Activated naive CD8-positive, alpha-beta T cell treated with anti-CD3 and anti-CD28 coated beads for 36 hours (primary cell): ENCODE results near the gene PRELID1. TPM values are rescaled to one million over a fixed set of nuclear protein-coding genes. Genes with fewer than 3 reads are reported as not detected.
A peak's percentile ranks its signal among the peaks of the same experiment; 100 is the strongest.

Source experiments
- DNase-seq: peaks from one replicate; pipeline ENCODE4 v3.0.0; 2021
- H3K27ac Mint-ChIP-seq: one replicate; pipeline ENCODE4 v1.8.0; 2022; ENCODE audit warnings: mild to moderate bottlenecking, moderate library complexity, mixed read lengths
- H3K27me3 Mint-ChIP-seq: one replicate; pipeline ENCODE4 v1.8.0; 2022; ENCODE audit warnings: mild to moderate bottlenecking, mixed read lengths
- H3K36me3 Mint-ChIP-seq: one replicate; pipeline ENCODE4 v1.8.0; 2021; ENCODE audit warnings: mild to moderate bottlenecking, mixed read lengths
- H3K4me1 Mint-ChIP-seq: one replicate; pipeline ENCODE4 v1.8.0; 2021; ENCODE audit warnings: mixed read lengths
- H3K4me3 Mint-ChIP-seq: one replicate; pipeline ENCODE4 v1.8.0; 2022; ENCODE audit warnings: mild to moderate bottlenecking, moderate library complexity, mixed read lengths
- H3K9me3 Mint-ChIP-seq: one replicate; pipeline ENCODE4 v1.8.0; 2022; ENCODE audit warnings: mixed read lengths
- total RNA-seq, 2 experiments: library from RNA; stranded (reverse); gene quantifications; one replicate each; pipeline ENCODE4 v1.2.3, GENCODE V29; 2021

Gene PRELID1
- total RNA-seq, 2 experiments from 2014 or later = 311 to 315 TPM

DNA sequence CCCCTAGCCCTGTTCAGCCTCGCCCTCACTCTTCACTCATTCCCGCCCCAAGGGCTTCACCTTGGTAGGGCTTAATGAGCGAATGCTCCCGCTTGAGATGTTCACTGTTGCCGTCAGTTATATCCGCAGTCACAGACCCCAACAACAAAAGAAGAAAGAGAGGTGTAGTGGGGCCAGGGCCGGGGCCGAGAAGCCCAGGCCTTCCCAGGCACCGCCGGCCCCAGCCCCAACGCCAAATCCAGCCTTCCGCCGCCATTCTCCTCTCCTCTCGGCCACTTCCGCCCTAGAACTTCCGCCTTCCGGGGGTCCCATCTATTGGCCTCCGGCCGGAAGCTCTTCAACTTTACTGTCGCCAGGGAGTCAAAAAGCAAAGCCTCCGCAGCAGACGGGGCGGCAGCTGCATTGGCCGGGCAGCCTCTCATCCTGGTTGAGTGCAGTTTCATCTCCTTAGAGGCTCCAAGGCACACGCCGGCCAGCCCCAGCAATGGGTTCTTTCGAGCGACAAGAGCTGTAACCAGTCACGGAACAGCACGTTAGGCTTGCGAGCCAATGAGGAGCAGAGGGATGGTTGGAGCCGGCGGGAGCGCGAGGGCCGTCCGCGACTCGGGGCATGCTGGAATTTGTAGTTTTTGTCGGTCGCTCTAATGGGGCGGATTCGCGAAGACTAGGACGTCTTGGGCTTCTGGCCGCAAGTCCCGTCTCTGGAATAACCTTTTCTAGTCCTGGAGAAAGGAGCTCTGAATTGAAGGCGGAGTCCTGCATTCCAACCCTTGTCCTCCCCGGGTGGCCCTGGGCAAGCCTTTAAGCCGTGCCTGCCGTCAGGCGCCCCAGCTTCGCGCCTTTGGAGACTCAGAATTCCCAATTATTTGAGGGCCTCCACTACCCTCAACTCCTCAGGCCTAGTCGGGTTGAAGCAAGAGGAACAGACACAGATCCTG lies 48.1 kb downstream of the PRELID1 start, which contains the start of gene LMAN2:
TSS of gene LMAN2 (minus strand) at position 277 of the 938 bp plus-strand sequence. CDS start at position 256, 21 bp downstream.
- Mint-ChIP-seq H3K27ac (peak within 1 kb of the TSS; percentile 100), H3K27me3 (no peaks in the 10 kb centered on the region), H3K36me3 (peaks cover 14% of the 10 kb centered on the region), H3K9me3 (peaks cover 10% of the 10 kb centered on the region), H3K4me3 (peak within 1 kb of the TSS; percentile 97), H3K4me1 (peaks cover 48% of the 10 kb centered on the region)
- peak; percentile 93 for DNase-seq

GRCh38 chr5:177353093-177353492 lies 49.5 kb downstream of the PRELID1 start:
- no peak overlapping the region for H3K4me3 Mint-ChIP-seq
- H3K27me3 Mint-ChIP-seq = no peaks in the 10 kb centered on the region
- H3K27ac Mint-ChIP-seq = no peak overlapping the region
- peaks cover 14% of the 10 kb centered on the region for H3K36me3 Mint-ChIP-seq
- H3K4me1 Mint-ChIP-seq = peaks cover 47% of the 10 kb centered on the region
- H3K9me3 Mint-ChIP-seq = peaks cover 10% of the 10 kb centered on the region
- no peak for DNase-seq

- Mint-ChIP-seq H3K27me3 (no peaks in the 10 kb centered on the region), H3K27ac (no peak overlapping the region)
These were observed 50.7 kb downstream of the PRELID1 start for GRCh38 chr5:177354256-177354655.

GRCh38 chr5:177354711-177355110 lies 51.1 kb downstream of the PRELID1 start:
- DNase-seq = no peak
- no peak overlapping the region for H3K4me3 Mint-ChIP-seq
- peaks cover 55% of the 10 kb centered on the region for H3K4me1 Mint-ChIP-seq
- no peak overlapping the region for H3K27ac Mint-ChIP-seq
- H3K9me3 Mint-ChIP-seq = peaks cover 10% of the 10 kb centered on the region
- H3K36me3 Mint-ChIP-seq = peaks cover 12% of the 10 kb centered on the region
- H3K27me3 Mint-ChIP-seq = no peaks in the 10 kb centered on the region

More at GRCh38 chr5:177354256-177354655, 50.7 kb downstream of the PRELID1 start:
- H3K4me3 Mint-ChIP-seq = no peak overlapping the region
- peaks cover 53% of the 10 kb centered on the region for H3K4me1 Mint-ChIP-seq
- H3K9me3 Mint-ChIP-seq = peaks cover 10% of the 10 kb centered on the region
- no peak for DNase-seq
- peaks cover 14% of the 10 kb centered on the region for H3K36me3 Mint-ChIP-seq

GRCh38 chr5:177355162-177355867 lies 51.7 kb downstream of the PRELID1 start:
- peaks cover 10% of the 10 kb centered on the region for H3K9me3 Mint-ChIP-seq
- no peak overlapping the region for H3K4me3 Mint-ChIP-seq
- no peaks in the 10 kb centered on the region for H3K27me3 Mint-ChIP-seq
- H3K27ac Mint-ChIP-seq = no peak overlapping the region
- DNase-seq = no peak
- peaks cover 12% of the 10 kb centered on the region for H3K36me3 Mint-ChIP-seq
- H3K4me1 Mint-ChIP-seq = peaks cover 56% of the 10 kb centered on the region

- DNase-seq = no peak
- Mint-ChIP-seq H3K4me3 (no peak overlapping the region), H3K9me3 (peaks cover 10% of the 10 kb centered on the region), H3K27ac (no peak overlapping the region), H3K4me1 (peaks cover 54% of the 10 kb centered on the region), H3K36me3 (peaks cover 12% of the 10 kb centered on the region), H3K27me3 (no peaks in the 10 kb centered on the region)
These were observed 52.2 kb downstream of the PRELID1 start for GRCh38 chr5:177355868-177356168.

Other genes with a start within 250 kb of the PRELID1 start
- 1 to 10 TPM; 1.4 to 1.5 TPM for gene FGFR4, start 216.9 kb upstream of the PRELID1 start, total RNA-seq
- 10 to 100 TPM; 64.0 to 66.4 TPM for gene NSD1, start 170.0 kb upstream of the PRELID1 start, total RNA-seq
- 10 to 100 TPM; 26.8 to 29.9 TPM for gene RAB24, start 80 bp upstream of the PRELID1 start, total RNA-seq
- gene MXD3, start 8.1 kb downstream of the PRELID1 start, total RNA-seq = 10 to 100 TPM; 14.7 to 17.3 TPM
- 10 to 100 TPM; 91.5 to 92.1 TPM for gene LMAN2, start 47.9 kb downstream of the PRELID1 start, total RNA-seq
- gene RGS14, start 54.1 kb downstream of the PRELID1 start, total RNA-seq = 10 to 100 TPM; 38.9 to 41.2 TPM
- not detected for gene SLC34A1, start 80.6 kb downstream of the PRELID1 start, total RNA-seq
- gene PFN3, start 96.9 kb downstream of the PRELID1 start, total RNA-seq = not detected
- gene F12, start 105.8 kb downstream of the PRELID1 start, total RNA-seq = 1 to 10 TPM; 5.6 TPM
- 100 to 1,000 TPM; 113 to 115 TPM for gene GRK6, start 122.9 kb downstream of the PRELID1 start, total RNA-seq
- gene PRR7, start 143.0 kb downstream of the PRELID1 start, total RNA-seq = 10 to 100 TPM; 21.5 to 21.8 TPM
- gene DBN1, start 169.8 kb downstream of the PRELID1 start, total RNA-seq = 100 to 1,000 TPM; 100 to 106 TPM
- gene PDLIM7, start 193.8 kb downstream of the PRELID1 start, total RNA-seq = 10 to 100 TPM; 38.5 to 41.9 TPM
- 1 to 10 TPM; 8.2 to 8.6 TPM for gene DOK3, start 206.0 kb downstream of the PRELID1 start, total RNA-seq
- 100 to 1,000 TPM; 211 to 220 TPM for gene DDX41, start 213.2 kb downstream of the PRELID1 start, total RNA-seq